ENCODE measurements around the gene WFDC13. TPM values are rescaled to one million over a fixed set of nuclear protein-coding genes. Genes with fewer than 3 reads are reported as not detected.

Gene WFDC13

GRCh38 chr20:45745015-45745414 lies 43.2 kb downstream of the WFDC13 start:
- no peaks in the 10 kb centered on the region for H3K36me3 ChIP-seq (ENCODE audit: control insufficient read depth, insufficient read depth, low read length)
- H2AK5ac ChIP-seq (ENCODE audit: low read length) = no peak overlapping the region
- H2BK5ac ChIP-seq (ENCODE audit: low read length) = no peak overlapping the region
- H2BK120ac ChIP-seq (ENCODE audit: low read depth, low read length) = no peak overlapping the region
- H4K5ac ChIP-seq (ENCODE audit: low read length) = no peak overlapping the region
- no peak overlapping the region for H3K4me3 ChIP-seq (ENCODE audit: low read length)
- H3K4me2 ChIP-seq (ENCODE audit: low read length) = no peak overlapping the region
- no peak overlapping the region for H3K4ac ChIP-seq (ENCODE audit: low read depth, low read length)
- no peaks in the 10 kb centered on the region for H3K27me3 ChIP-seq (ENCODE audit: insufficient read depth, low read length, poor library complexity)
- H3K27ac ChIP-seq (ENCODE audit: low read depth, low read length) = no peak overlapping the region
- DNase-seq = no peak
- no peak overlapping the region for H3K23ac ChIP-seq (ENCODE audit: low read length)
- no peak overlapping the region for H3K9ac ChIP-seq (ENCODE audit: low read length)
- no peak overlapping the region for H2BK15ac ChIP-seq (replicated peaks; ENCODE audit: low read depth)
- no peak overlapping the region for H3K18ac ChIP-seq (ENCODE audit: low read length)
- no peaks in the 10 kb centered on the region for H3K79me1 ChIP-seq (ENCODE audit: low read length)
- H4K8ac ChIP-seq (ENCODE audit: low read depth, low read length) = no peak overlapping the region
- no peaks in the 10 kb centered on the region for H3K4me1 ChIP-seq (ENCODE audit: control insufficient read depth, low read depth, low read length)
- H3K79me2 ChIP-seq (ENCODE audit: control insufficient read depth, insufficient read depth, low read length) = no peaks in the 10 kb centered on the region
- no peak overlapping the region for H3K56ac ChIP-seq (ENCODE audit: low read length)

- H3K4me3 ChIP-seq (ENCODE audit: low read length) = no peak overlapping the region
- no CpG with 5 or more reads among the region's 1 CpG for WGBS (ENCODE audit: extremely low coverage, insufficient coverage, low lambda C conversion rate)
These were observed 49.9 kb downstream of the WFDC13 start for GRCh38 chr20:45751721-45752120.

DNA sequence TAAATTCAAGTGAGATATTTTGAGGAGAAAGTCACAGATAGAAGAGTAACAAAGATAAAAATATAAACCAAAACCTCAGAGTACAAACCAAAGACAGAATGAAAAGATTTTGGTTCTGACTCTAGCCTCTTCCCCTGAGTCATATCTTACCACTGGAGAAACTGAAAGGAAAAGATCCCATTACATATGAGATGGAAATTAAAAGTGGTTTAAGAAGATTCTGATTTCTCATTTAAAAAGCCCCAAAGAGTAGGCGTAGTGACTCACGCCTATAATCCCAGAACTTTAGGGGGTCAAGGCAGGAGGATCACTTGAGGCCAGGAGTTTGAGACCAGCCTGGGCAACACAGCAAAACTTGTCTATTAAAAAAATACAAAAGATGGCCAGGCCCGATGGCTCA lies 50.9 kb downstream of the WFDC13 start:
- Histone ChIP-seq H3K4ac (ENCODE audit: low read depth, low read length) (no peak overlapping the region), H3K4me3 (ENCODE audit: low read length) (no peak overlapping the region), H3K23ac (ENCODE audit: low read length) (no peak overlapping the region), H2BK5ac (ENCODE audit: low read length) (no peak overlapping the region), H3K27me3 (ENCODE audit: insufficient read depth, low read length, poor library complexity) (no peaks in the 10 kb centered on the region), H3K79me1 (ENCODE audit: low read length) (no peaks in the 10 kb centered on the region), H3K4me2 (ENCODE audit: low read length) (no peak overlapping the region), H4K8ac (ENCODE audit: low read depth, low read length) (no peak overlapping the region), H2BK120ac (ENCODE audit: low read depth, low read length) (no peak overlapping the region), H3K79me2 (ENCODE audit: control insufficient read depth, insufficient read depth, low read length) (no peaks in the 10 kb centered on the region), H3K18ac (ENCODE audit: low read length) (no peak overlapping the region), H3K4me1 (ENCODE audit: control insufficient read depth, low read depth, low read length) (no peaks in the 10 kb centered on the region), H2AK5ac (ENCODE audit: low read length) (no peak overlapping the region), H3K9ac (ENCODE audit: low read length) (no peak overlapping the region), H4K5ac (ENCODE audit: low read length) (no peak overlapping the region), H2BK15ac (replicated peaks; ENCODE audit: low read depth) (no peak overlapping the region), H3K56ac (ENCODE audit: low read length) (no peak overlapping the region), H3K27ac (ENCODE audit: low read depth, low read length) (no peak overlapping the region), H3K36me3 (ENCODE audit: control insufficient read depth, insufficient read depth, low read length) (no peaks in the 10 kb centered on the region)
- DNase-seq = no peak
- no CpG with 5 or more reads among the region's 3 CpGs for WGBS (ENCODE audit: extremely low coverage, insufficient coverage, low lambda C conversion rate)

More at GRCh38 chr20:45751721-45752120, 49.9 kb downstream of the WFDC13 start:
- Histone ChIP-seq H3K27ac (ENCODE audit: low read depth, low read length) (no peak overlapping the region), H3K36me3 (ENCODE audit: control insufficient read depth, insufficient read depth, low read length) (no peaks in the 10 kb centered on the region), H2BK15ac (replicated peaks; ENCODE audit: low read depth) (no peak overlapping the region), H3K27me3 (ENCODE audit: insufficient read depth, low read length, poor library complexity) (no peaks in the 10 kb centered on the region), H3K56ac (ENCODE audit: low read length) (no peak overlapping the region), H3K4me1 (ENCODE audit: control insufficient read depth, low read depth, low read length) (no peaks in the 10 kb centered on the region), H3K79me2 (ENCODE audit: control insufficient read depth, insufficient read depth, low read length) (no peaks in the 10 kb centered on the region), H2BK5ac (ENCODE audit: low read length) (no peak overlapping the region), H3K4ac (ENCODE audit: low read depth, low read length) (no peak overlapping the region), H2AK5ac (ENCODE audit: low read length) (no peak overlapping the region), H4K5ac (ENCODE audit: low read length) (no peak overlapping the region), H3K4me2 (ENCODE audit: low read length) (no peak overlapping the region), H3K18ac (ENCODE audit: low read length) (no peak overlapping the region), H3K23ac (ENCODE audit: low read length) (no peak overlapping the region), H4K8ac (ENCODE audit: low read depth, low read length) (no peak overlapping the region), H3K9ac (ENCODE audit: low read length) (no peak overlapping the region), H3K79me1 (ENCODE audit: low read length) (no peaks in the 10 kb centered on the region), H2BK120ac (ENCODE audit: low read depth, low read length) (no peak overlapping the region)
- DNase-seq = no peak

- Histone ChIP-seq H2BK5ac (ENCODE audit: low read length) (no peak overlapping the region), H2BK15ac (replicated peaks; ENCODE audit: low read depth) (no peak overlapping the region), H3K18ac (ENCODE audit: low read length) (peak overlapping the region; percentile 8), H3K4me1 (ENCODE audit: control insufficient read depth, low read depth, low read length) (no peaks in the 10 kb centered on the region), H3K27me3 (ENCODE audit: insufficient read depth, low read length, poor library complexity) (no peaks in the 10 kb centered on the region), H3K27ac (ENCODE audit: low read depth, low read length) (no peak overlapping the region), H3K79me1 (ENCODE audit: low read length) (no peaks in the 10 kb centered on the region), H3K36me3 (ENCODE audit: control insufficient read depth, insufficient read depth, low read length) (no peaks in the 10 kb centered on the region), H4K8ac (ENCODE audit: low read depth, low read length) (no peak overlapping the region), H3K56ac (ENCODE audit: low read length) (no peak overlapping the region), H3K9ac (ENCODE audit: low read length) (no peak overlapping the region), H2BK120ac (ENCODE audit: low read depth, low read length) (peak overlapping the region; percentile 35), H3K23ac (ENCODE audit: low read length) (no peak overlapping the region), H2AK5ac (ENCODE audit: low read length) (no peak overlapping the region), H3K4ac (ENCODE audit: low read depth, low read length) (no peak overlapping the region), H4K5ac (ENCODE audit: low read length) (no peak overlapping the region), H3K4me2 (ENCODE audit: low read length) (no peak overlapping the region), H3K79me2 (ENCODE audit: control insufficient read depth, insufficient read depth, low read length) (no peaks in the 10 kb centered on the region), H3K4me3 (ENCODE audit: low read length) (no peak overlapping the region)
- DNase-seq = no peak
- no CpG with 5 or more reads among the region's 4 CpGs for WGBS (ENCODE audit: extremely low coverage, insufficient coverage, low lambda C conversion rate)
These were observed 56.3 kb downstream of the WFDC13 start for GRCh38 chr20:45758096-45758495.

Small RNAs within 50 kb of the gene (small RNA-seq; reads per million reads assigned to genes)
- gene MIR3617 (ENCODE audit: insufficient read depth) (6.1 reads per million, percentile 76 among the genes with 10 or more reads in this experiment), gene SPINT5P (ENCODE audit: insufficient read depth) (not detected)

All from mesendoderm (in vitro differentiated cells).